H1 (cell line): Measurements from ENCODE around the gene MYORG.

Experiments
- CBX5 ChIP-seq: fragments of 300-800, 300-1000 bp; sonication (generic); IDR thresholded peaks from 2 replicates; pipeline ENCODE4 v1.7.1; 2016; ENCODE audit warnings: antibody characterized with exemption, low read length, low read depth
- CHD2 ChIP-seq: IDR thresholded peaks from 2 replicates; pipeline ENCODE4 v1.6.1; 2012; ENCODE audit warnings: low read length, improper control_type of control experiment
- EGR1 ChIP-seq: IDR thresholded peaks from 2 replicates; pipeline ENCODE4 v1.6.1; 2011; ENCODE audit warnings: low read depth, low read length, borderline replicate concordance
- JUN ChIP-seq: IDR thresholded peaks from 2 replicates; pipeline ENCODE4 v1.6.1; 2011; ENCODE audit warnings: low read depth, mild to moderate bottlenecking, improper control_type of control experiment, low read length
- JUND ChIP-seq: IDR thresholded peaks from 2 replicates; pipeline ENCODE4 v1.6.1; 2011; ENCODE audit warnings: mild to moderate bottlenecking, improper control_type of control experiment, low read length
- MAX ChIP-seq: IDR thresholded peaks from 2 replicates; pipeline ENCODE4 v1.6.1; 2012; ENCODE audit warnings: inconsistent platforms
- NRF1 ChIP-seq: IDR thresholded peaks from 2 replicates; pipeline ENCODE4 v1.6.1; 2011; ENCODE audit warnings: mild to moderate bottlenecking, low read depth, low read length, improper control_type of control experiment
- RNF2 ChIP-seq: fragments of 200-900, 300-1000 bp; sonication (generic); IDR thresholded peaks from 2 replicates; pipeline ENCODE4 v1.7.1; 2016; ENCODE audit warnings: borderline replicate concordance, low read depth, mild to moderate bottlenecking, antibody characterized with exemption, low read length; ENCODE audit not compliant: poor library complexity, severe bottlenecking; ENCODE audit errors: missing control alignments
- SRF ChIP-seq: IDR thresholded peaks from 2 replicates; pipeline ENCODE4 v1.6.1; 2011; ENCODE audit warnings: mild to moderate bottlenecking, low read depth, low read length, moderate library complexity
- TAF7 ChIP-seq: optimal IDR thresholded peaks from 2 replicates; pipeline ENCODE3; 2011; ENCODE audit warnings: low read depth, mild to moderate bottlenecking, inconsistent platforms, low read length, moderate library complexity, borderline replicate concordance
- TEAD4 ChIP-seq: IDR thresholded peaks from 2 replicates; pipeline ENCODE4 v1.6.1; 2012; ENCODE audit warnings: low read depth, low read length, inconsistent platforms, mixed read lengths
- YY1 ChIP-seq: IDR thresholded peaks from 2 replicates; pipeline ENCODE4 v1.6.1; 2011; ENCODE audit warnings: low read depth, mild to moderate bottlenecking, low read length
- TF ChIP-seq, protein P1 (sequence below), 3 experiments: IDR thresholded peaks; 1 replicate in 2 of 3; 2 replicates in 1 of 3; pipeline versions ENCODE4 v1.5.1 to v1.6.1; 2011; ENCODE audit warnings: low read length in 3 of 3, mild to moderate bottlenecking in 3 of 3, inconsistent platforms in 2 of 3, low read depth in 1 of 3, moderate library complexity in 1 of 3; ENCODE audit not compliant: insufficient read depth in 1 of 3; ENCODE audit errors: control extremely low read depth in 1 of 3
- TF ChIP-seq, protein P2 (sequence below): IDR thresholded peaks from 2 replicates; pipeline ENCODE4 v1.6.1; 2011; ENCODE audit warnings: low read length, improper control_type of control experiment

GRCh38 chr9:34413231-34413852, 36.6 kb upstream of the MYORG start:
- no peak for TF ChIP-seq SRF
- no peak for TF ChIP-seq MAX
- TF ChIP-seq, protein P1, sequence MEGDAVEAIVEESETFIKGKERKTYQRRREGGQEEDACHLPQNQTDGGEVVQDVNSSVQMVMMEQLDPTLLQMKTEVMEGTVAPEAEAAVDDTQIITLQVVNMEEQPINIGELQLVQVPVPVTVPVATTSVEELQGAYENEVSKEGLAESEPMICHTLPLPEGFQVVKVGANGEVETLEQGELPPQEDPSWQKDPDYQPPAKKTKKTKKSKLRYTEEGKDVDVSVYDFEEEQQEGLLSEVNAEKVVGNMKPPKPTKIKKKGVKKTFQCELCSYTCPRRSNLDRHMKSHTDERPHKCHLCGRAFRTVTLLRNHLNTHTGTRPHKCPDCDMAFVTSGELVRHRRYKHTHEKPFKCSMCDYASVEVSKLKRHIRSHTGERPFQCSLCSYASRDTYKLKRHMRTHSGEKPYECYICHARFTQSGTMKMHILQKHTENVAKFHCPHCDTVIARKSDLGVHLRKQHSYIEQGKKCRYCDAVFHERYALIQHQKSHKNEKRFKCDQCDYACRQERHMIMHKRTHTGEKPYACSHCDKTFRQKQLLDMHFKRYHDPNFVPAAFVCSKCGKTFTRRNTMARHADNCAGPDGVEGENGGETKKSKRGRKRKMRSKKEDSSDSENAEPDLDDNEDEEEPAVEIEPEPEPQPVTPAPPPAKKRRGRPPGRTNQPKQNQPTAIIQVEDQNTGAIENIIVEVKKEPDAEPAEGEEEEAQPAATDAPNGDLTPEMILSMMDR (IDR thresholded peaks at IDR 0.05; ENCODE audit: control extremely low read depth in 1 of 3, insufficient read depth in 1 of 3, low read depth in 1 of 3, low read length in 3 of 3), result no peak
- TF ChIP-seq TEAD4, result no peak
- no peak for TF ChIP-seq JUN
- no peak for TF ChIP-seq CHD2
- no peak for TF ChIP-seq NRF1
- TF ChIP-seq CBX5, result no peak
- no peak for TF ChIP-seq TAF7
- TF ChIP-seq JUND, result no peak
- TF ChIP-seq, protein P2, sequence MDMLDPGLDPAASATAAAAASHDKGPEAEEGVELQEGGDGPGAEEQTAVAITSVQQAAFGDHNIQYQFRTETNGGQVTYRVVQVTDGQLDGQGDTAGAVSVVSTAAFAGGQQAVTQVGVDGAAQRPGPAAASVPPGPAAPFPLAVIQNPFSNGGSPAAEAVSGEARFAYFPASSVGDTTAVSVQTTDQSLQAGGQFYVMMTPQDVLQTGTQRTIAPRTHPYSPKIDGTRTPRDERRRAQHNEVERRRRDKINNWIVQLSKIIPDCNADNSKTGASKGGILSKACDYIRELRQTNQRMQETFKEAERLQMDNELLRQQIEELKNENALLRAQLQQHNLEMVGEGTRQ, result no peak
- TF ChIP-seq EGR1, result no peak
- no peak for TF ChIP-seq YY1
- no peak for TF ChIP-seq RNF2
